GM20000 (cell line): Measurements from ENCODE around the gene HOXD4.

Experiments
- DNase-seq: peaks from one replicate; pipeline ENCODE4 v3.0.0; 2012; ENCODE audit warnings: low spot score
- TF ChIP-seq, protein P1 (sequence below): IDR thresholded peaks from 2 replicates; pipeline ENCODE4 v1.5.1; 2012; ENCODE audit warnings: mild to moderate bottlenecking, control low read depth; ENCODE audit errors: extremely low read depth, missing control alignments

Gene HOXD4

GRCh38 chr2:176187899-176188773 lies 36.8 kb downstream of the HOXD4 start, which contains the start of gene HOXD1:
HOXD1 (plus strand) TSS chr2:176188668; CDS start chr2:176188802, 134 bp downstream.
- peak; percentile 66 for DNase-seq
- TF ChIP-seq, protein P1, sequence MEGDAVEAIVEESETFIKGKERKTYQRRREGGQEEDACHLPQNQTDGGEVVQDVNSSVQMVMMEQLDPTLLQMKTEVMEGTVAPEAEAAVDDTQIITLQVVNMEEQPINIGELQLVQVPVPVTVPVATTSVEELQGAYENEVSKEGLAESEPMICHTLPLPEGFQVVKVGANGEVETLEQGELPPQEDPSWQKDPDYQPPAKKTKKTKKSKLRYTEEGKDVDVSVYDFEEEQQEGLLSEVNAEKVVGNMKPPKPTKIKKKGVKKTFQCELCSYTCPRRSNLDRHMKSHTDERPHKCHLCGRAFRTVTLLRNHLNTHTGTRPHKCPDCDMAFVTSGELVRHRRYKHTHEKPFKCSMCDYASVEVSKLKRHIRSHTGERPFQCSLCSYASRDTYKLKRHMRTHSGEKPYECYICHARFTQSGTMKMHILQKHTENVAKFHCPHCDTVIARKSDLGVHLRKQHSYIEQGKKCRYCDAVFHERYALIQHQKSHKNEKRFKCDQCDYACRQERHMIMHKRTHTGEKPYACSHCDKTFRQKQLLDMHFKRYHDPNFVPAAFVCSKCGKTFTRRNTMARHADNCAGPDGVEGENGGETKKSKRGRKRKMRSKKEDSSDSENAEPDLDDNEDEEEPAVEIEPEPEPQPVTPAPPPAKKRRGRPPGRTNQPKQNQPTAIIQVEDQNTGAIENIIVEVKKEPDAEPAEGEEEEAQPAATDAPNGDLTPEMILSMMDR: no peak

- DNase-seq: no peak
- TF ChIP-seq, protein P1: no peak
Measured at GRCh38 chr2:176188774-176189680, 37.7 kb downstream of the HOXD4 start.

GRCh38 chr2:176189681-176190641 lies 38.6 kb downstream of the HOXD4 start:
- DNase-seq: no peak
- TF ChIP-seq, protein P1: no peak

DNA sequence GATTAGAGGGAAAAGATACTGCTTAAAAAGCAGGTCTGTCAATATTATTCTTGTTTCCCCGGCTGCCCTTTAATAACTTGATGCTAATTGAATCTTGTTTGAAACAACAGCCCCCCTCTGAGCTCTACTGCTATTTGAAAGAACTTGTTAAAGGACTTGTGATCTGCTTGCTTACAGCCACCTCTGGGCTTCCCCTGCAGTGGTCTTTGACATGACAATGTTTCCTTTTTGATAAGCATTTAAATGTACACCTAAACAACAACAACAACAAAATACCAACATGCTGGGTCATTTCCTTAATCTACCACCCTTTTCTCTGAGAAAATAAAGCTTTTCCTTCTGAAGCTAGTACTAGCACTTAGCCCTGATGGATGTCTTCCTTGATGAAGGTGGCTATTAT lies 41.0 kb downstream of the HOXD4 start:
- DNase-seq: no peak
- TF ChIP-seq, protein P1: no peak

GRCh38 chr2:176193048-176193447 lies 41.7 kb downstream of the HOXD4 start:
- DNase-seq: no peak
- TF ChIP-seq, protein P1: no peak

- no peak for DNase-seq
- TF ChIP-seq, protein P1: no peak
Measured at GRCh38 chr2:176199902-176200301, 48.6 kb downstream of the HOXD4 start.
